Measurements from ENCODE around the gene CACYBP. TPM values are rescaled to one million over a fixed set of nuclear protein-coding genes. Genes with fewer than 3 reads are reported as not detected.
"Not testable (repeated sequence)": the region's sequence is repeated elsewhere in the genome, so short reads cannot be mapped to it uniquely, and the experiment has no call there.

Gene CACYBP
- total RNA-seq, 1 donor from 2014 or later = 41.7 TPM

DNA sequence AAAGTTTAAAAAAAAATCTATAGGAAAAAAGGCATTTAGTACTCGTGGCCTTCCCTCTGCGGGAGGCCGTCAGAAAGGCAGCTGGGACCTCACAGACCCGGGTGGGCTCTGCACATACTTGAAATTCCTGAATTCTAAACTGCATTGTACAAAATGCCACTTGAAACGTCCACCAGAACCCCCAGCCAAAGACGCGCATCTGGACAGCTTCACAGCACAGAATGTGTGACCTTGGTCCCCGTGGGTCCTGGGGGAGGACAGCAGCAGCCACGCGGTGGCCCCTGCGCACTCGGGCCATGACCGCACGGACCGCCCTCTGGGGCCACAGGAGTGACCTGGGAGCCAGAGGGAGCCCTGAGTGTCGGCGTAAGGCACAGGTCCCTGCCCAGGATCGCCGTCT is 44.1 kb downstream of the CACYBP start:
- intact Hi-C loops (cut with DNase I) = no loop called here

DNA sequence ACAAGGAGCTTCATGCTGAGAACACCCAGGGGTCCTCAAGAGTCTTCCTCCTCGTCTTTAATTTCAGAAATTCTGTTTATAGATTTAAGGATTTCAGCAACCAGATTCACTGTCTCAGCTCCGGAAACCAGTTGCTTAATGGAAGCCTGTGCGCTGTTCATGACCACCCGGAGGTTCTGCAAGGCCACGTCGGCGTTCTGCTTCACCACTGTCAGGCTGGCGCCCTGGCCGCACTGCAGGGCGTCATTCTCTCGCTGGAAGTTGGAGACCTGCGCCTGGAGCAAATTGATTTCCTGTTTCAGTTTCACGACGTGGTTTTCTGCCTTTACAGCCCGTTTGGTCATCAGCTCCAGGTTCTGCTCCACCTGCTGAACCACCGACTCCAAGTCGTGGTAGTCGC is 44.8 kb downstream of the CACYBP start:
- intact Hi-C loops (cut with DNase I) = not testable (repeated sequence)

More for the DNA sequence above, 44.1 kb downstream of the CACYBP start:
- no peak for DNase-seq (ENCODE audit: low spot score)

DNA sequence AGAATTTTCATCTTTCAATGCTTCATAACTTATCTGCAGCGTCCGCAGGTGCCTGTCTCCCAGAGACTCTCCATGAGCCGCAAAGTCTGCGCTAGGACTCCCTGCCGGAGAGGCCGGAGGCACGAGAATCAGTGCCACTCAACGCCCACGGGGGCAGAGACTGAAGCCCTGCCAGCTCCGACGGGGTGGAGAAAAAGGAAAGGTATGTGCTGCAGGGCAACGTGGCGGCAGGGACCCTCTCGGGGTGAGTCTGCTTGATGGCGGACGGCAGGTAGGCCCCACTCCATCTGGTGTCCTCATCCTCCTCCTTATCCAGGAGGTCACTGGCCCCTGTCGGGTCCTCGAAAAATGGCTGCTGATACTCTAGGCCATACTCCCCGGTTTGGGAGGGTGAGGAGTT is 45.4 kb downstream of the CACYBP start:
- DNase-seq (ENCODE audit: low spot score) = no peak
- intact Hi-C loops (cut with DNase I) = no loop called here

More for the DNA sequence above, 44.8 kb downstream of the CACYBP start:
- not testable (repeated sequence) for DNase-seq (ENCODE audit: low spot score)

DNA sequence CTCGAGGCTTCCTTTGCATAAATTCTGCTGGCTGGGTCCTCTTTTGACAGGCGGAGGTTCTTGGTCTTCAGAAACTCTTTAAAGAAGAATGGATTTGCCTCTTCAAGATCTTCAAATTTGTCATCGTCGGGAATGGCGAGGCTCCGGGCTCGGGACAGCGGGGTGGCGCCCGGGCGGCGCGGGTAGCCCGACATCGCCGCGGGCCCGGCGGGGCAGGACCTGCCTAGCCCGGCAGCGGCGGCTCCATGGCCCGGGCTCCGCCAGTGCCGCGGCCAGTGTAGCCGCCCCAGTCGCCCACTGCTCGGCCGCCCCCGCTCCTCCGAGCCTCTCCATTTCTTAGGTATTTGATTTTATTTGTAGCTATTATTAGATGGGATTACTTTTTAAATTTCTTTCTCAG is 45.8 kb downstream of the CACYBP start:
- no peak for DNase-seq (ENCODE audit: low spot score)
- intact Hi-C loops (cut with DNase I) = no loop called here

DNA sequence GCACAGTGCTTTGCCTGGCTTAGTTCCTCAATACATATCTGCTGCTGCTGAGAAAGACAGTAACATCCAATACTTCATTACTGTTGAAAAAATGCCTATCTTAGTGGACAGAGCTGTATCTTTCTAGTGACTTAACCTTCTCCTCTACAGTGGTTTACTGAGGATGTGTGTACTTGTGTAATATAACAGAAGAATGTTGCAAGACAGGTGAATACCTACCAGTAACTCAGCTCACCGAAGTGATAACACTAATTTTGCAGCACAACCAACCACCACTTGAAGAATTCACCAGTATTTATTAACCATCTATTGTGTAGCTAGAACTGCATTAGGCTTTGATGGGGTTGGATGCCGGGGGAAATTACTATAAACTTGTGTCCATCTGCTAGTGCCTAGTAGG is 51.2 kb downstream of the CACYBP start:
- intact Hi-C loops (cut with DNase I) = no loop called here

DNA sequence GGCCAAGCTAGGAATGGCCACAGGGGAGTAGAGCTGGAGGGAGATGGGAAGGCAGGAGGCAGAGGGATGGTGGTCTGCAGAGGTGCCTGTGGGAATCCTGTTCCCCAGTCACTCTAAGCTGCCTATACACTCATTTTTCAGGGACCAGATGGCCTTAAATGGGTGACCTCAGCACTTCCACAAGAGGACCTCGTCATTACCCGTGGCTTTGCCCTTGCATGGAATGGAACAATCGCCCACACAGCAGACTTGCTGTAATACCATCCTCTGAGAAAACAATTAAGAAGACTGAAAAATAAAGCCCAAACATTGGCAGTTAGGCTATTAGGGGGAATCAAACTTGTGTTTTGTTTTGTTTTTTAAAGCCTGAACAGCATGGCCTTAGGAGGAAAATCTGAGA is 55.0 kb downstream of the CACYBP start:
- no peak for DNase-seq (ENCODE audit: low spot score)
- intact Hi-C loops (cut with DNase I) = no loop called here

More for the DNA sequence above, 51.2 kb downstream of the CACYBP start:
- DNase-seq (ENCODE audit: low spot score) = no peak

Other genes starting within 250 kb of the CACYBP start
- 24.4 TPM for gene MRPS14, start 23.5 kb downstream of the CACYBP start, total RNA-seq
- gene TNN, start 67.9 kb downstream of the CACYBP start, total RNA-seq = not detected
- gene KIAA0040, start 192.8 kb downstream of the CACYBP start, total RNA-seq = 9.7 TPM

All from cardiac septum (tissue), 1 donor.